ENCODE data around the gene RPP14. TPM values are rescaled to one million over a fixed set of nuclear protein-coding genes. Genes with fewer than 3 reads are reported as not detected.

The RPP14 gene
- total RNA-seq, 1 experiment from 2014 or later: 22.4 TPM

GRCh38 chr3:58341376-58341775 lies 35.3 kb downstream of the RPP14 start:
- H3K36me3 ChIP-seq (ENCODE audit: control insufficient read depth in 1 of 2, insufficient read depth in 2 of 2, low read length in 2 of 2): no peaks in the 10 kb centered on the region
- ChIA-PET RAD21 (ENCODE audit: low non-redundant PET in 1 of 2, low total read pairs in 2 of 2, uncharacterized antibody in 2 of 2, unreplicated experiment in 2 of 2) (no interaction called here), POLR2A (no interaction called here), CTCF (no interaction called here)
- no peak overlapping the region for H3K27ac ChIP-seq (ENCODE audit: low read depth, low read length)
- DNase-seq (ENCODE audit: low read depth, low spot score) (no peak), ATAC-seq (no peak)
- no peaks in the 10 kb centered on the region for H4K20me1 ChIP-seq (ENCODE audit: insufficient read depth)
- H3K79me2 ChIP-seq (ENCODE audit: insufficient read depth, low read length): no peaks in the 10 kb centered on the region
- no peak overlapping the region for H3K9ac ChIP-seq (ENCODE audit: low read length)
- H3K27me3 ChIP-seq (ENCODE audit: insufficient read depth, low read length): no peaks in the 10 kb centered on the region
- no peaks in the 10 kb centered on the region for H3K9me2 ChIP-seq (ENCODE audit: insufficient read depth)
- no peaks in the 10 kb centered on the region for H3K9me3 ChIP-seq (ENCODE audit: control insufficient read depth in 1 of 2, insufficient read depth in 1 of 2, low read depth in 1 of 2, low read length in 2 of 2)
- no peak overlapping the region for H3K4me2 ChIP-seq (ENCODE audit: low read length)
- no peaks in the 10 kb centered on the region for H3K4me1 ChIP-seq (ENCODE audit: control insufficient read depth in 1 of 2, insufficient read depth in 2 of 2, low read length in 2 of 2)
- BruUV-seq (replicated peaks): no TSS peak
- H3K4me3 ChIP-seq (replicated peaks in 1 of 2; ENCODE audit: low read depth in 1 of 2, low read length in 2 of 2): no peak overlapping the region
- no peak overlapping the region for H2AFZ ChIP-seq (ENCODE audit: low read depth, low read length, poor library complexity, severe bottlenecking)
- no peak for TF ChIP-seq JUND (IDR thresholded peaks at IDR 0.05)
- TF ChIP-seq, protein P1, sequence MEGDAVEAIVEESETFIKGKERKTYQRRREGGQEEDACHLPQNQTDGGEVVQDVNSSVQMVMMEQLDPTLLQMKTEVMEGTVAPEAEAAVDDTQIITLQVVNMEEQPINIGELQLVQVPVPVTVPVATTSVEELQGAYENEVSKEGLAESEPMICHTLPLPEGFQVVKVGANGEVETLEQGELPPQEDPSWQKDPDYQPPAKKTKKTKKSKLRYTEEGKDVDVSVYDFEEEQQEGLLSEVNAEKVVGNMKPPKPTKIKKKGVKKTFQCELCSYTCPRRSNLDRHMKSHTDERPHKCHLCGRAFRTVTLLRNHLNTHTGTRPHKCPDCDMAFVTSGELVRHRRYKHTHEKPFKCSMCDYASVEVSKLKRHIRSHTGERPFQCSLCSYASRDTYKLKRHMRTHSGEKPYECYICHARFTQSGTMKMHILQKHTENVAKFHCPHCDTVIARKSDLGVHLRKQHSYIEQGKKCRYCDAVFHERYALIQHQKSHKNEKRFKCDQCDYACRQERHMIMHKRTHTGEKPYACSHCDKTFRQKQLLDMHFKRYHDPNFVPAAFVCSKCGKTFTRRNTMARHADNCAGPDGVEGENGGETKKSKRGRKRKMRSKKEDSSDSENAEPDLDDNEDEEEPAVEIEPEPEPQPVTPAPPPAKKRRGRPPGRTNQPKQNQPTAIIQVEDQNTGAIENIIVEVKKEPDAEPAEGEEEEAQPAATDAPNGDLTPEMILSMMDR (IDR thresholded peaks at IDR 0.05 in 2 of 3, conservative IDR thresholded peaks at IDR 0.05 in 1 of 3; ENCODE audit: borderline replicate concordance in 1 of 3, insufficient read depth in 1 of 3, low read depth in 2 of 3, low read length in 2 of 3): no peak
- no peak for TF ChIP-seq FOSL1 (IDR thresholded peaks at IDR 0.05; ENCODE audit: low read depth)
- no peak for TF ChIP-seq SRF (IDR thresholded peaks at IDR 0.05; ENCODE audit: low read depth)
- no peak for TF ChIP-seq SP1 (IDR thresholded peaks at IDR 0.05; ENCODE audit: low read depth)
- no peak for TF ChIP-seq TCF7L2 (IDR thresholded peaks at IDR 0.05; ENCODE audit: borderline replicate concordance, extremely low read depth, insufficient read depth, insufficient read length)
- no peak for TF ChIP-seq ELF1 (IDR thresholded peaks at IDR 0.05; ENCODE audit: borderline replicate concordance, low read depth)
- TF ChIP-seq, protein P2, sequence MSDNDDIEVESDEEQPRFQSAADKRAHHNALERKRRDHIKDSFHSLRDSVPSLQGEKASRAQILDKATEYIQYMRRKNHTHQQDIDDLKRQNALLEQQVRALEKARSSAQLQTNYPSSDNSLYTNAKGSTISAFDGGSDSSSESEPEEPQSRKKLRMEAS (IDR thresholded peaks at IDR 0.05): no peak
- no peak for TF ChIP-seq ZBTB33 (IDR thresholded peaks at IDR 0.05; ENCODE audit: extremely low read depth, insufficient replicate concordance, low read length)
- TF ChIP-seq CEBPB (IDR thresholded peaks at IDR 0.05; ENCODE audit: low read depth): no peak
- TF ChIP-seq POLR2AphosphoS5 (IDR thresholded peaks at IDR 0.05; ENCODE audit: low read depth, low read length): no peak
- no peak for TF ChIP-seq ZNF274 (IDR thresholded peaks at IDR 0.05; ENCODE audit: low read depth, low read length)
- TF ChIP-seq CBX3 (IDR thresholded peaks at IDR 0.05; ENCODE audit: low read depth): no peak
- TF ChIP-seq EZH2 (IDR thresholded peaks at IDR 0.05): no peak
- no peak for TF ChIP-seq SIN3A (IDR thresholded peaks at IDR 0.05; ENCODE audit: low read depth)
- no peak for TF ChIP-seq RAD21 (IDR thresholded peaks at IDR 0.05; ENCODE audit: low read depth)
- TF ChIP-seq EZH2phosphoT487 (IDR thresholded peaks at IDR 0.05; ENCODE audit: borderline replicate concordance): no peak
- TF ChIP-seq POLR2A (IDR thresholded peaks at IDR 0.05; ENCODE audit: borderline replicate concordance, extremely low read depth, insufficient read depth, insufficient read length): no peak
- intact Hi-C loops (cut with micrococcal nuclease): no loop called here

All from HCT116 (cell line).